NB4 (cell line): Measurements from ENCODE around the gene SV2B.

Experiments
- CTCF ChIP-seq: IDR thresholded peaks from one replicate; pipeline ENCODE4 v1.5.1; 2012; ENCODE audit warnings: low read depth, low read length
- MAX ChIP-seq: IDR thresholded peaks from 2 replicates; pipeline ENCODE4 v1.6.1; 2011; ENCODE audit warnings: low read depth, low read length
- MYC ChIP-seq: IDR thresholded peaks from 2 replicates; pipeline ENCODE4 v1.6.1; 2011; ENCODE audit warnings: low read depth, low read length
- POLR2A ChIP-seq: IDR thresholded peaks from 2 replicates; pipeline ENCODE4 v1.6.1; 2011; ENCODE audit warnings: mild to moderate bottlenecking; ENCODE audit not compliant: insufficient read length; ENCODE audit errors: extremely low read depth

GRCh38 chr15:91202510-91203102 is 102.5 kb downstream of the SV2B start:
- no peak for TF ChIP-seq MAX
- no peak for TF ChIP-seq CTCF
- no peak for TF ChIP-seq POLR2A
- TF ChIP-seq MYC: no peak
